Measurements from ENCODE around the gene RNASE11. TPM values are rescaled to one million over a fixed set of nuclear protein-coding genes. Genes with fewer than 3 reads are reported as not detected.
A peak's percentile ranks its signal among the peaks of the same experiment; 100 is the strongest.

RNASE11 gene
- polyA plus RNA-seq, 1 of the 3 experiments (the other 2 are of a cell fraction) = not detected

DNA sequence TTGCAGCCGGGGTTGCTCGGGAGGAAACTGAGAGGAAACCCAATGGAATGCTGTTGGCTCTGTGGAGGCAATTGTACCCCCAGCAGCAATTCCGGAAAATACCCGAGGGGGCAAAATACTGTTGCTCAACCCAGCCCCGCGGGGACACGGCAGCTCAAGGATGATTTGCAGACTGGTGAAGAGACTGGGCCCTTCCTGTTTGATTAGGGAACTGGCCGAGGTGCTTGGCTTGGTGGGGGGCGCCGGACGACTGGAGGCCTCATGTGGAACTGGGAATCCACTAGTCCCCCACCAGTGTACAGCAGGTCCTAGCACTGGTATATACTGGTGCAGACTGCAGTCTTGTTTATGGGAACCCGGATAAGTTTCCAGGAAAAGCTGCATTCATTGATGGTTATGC lies 13.7 kb upstream of the RNASE11 start:
- 29% methylated on average over 10 of the region's 12 CpGs for WGBS (ENCODE audit: low lambda C conversion rate)
- Histone ChIP-seq H3K4me1 (ENCODE audit: control insufficient read depth in 1 of 2, insufficient read depth in 2 of 2, low read depth in 1 of 2, low read length in 1 of 2) (peaks cover 0 to 4% of the 10 kb centered on the region in 2 experiments; a peak in 1 of 4 replicates), H3K4me3 (ENCODE audit: low read depth in 2 of 2, low read length in 1 of 2) (peak overlapping the region in 1 of 2 experiments; percentile 9; a peak in 1 of 4 replicates), H3K27ac (ENCODE audit: low read depth in 2 of 2, low read length in 1 of 2) (no peak overlapping the region), H3K27me3 (ENCODE audit: insufficient read depth) (peaks cover 37% of the 10 kb centered on the region), H3K4me2 (0 out of 2 replicates have a peak overlapping the region, but pooled peaks have one; percentile 33), H3K9me2 (no peaks in the 10 kb centered on the region), H3K9me3 (no peaks in the 10 kb centered on the region), H2AFZ (ENCODE audit: low read depth) (no peak overlapping the region), H3K9ac (no peak overlapping the region), H3F3A (replicated peaks; ENCODE audit: insufficient read depth) (no peaks in the 10 kb centered on the region), H4K20me1 (ENCODE audit: insufficient read depth) (no peaks in the 10 kb centered on the region), H3K36me3 (replicated peaks in 1 of 2; ENCODE audit: control insufficient read depth in 1 of 2, insufficient read depth in 2 of 2, low read length in 1 of 2) (no peaks in the 10 kb centered on the region), H3K79me2 (ENCODE audit: insufficient read depth) (no peaks in the 10 kb centered on the region)
- DNase-seq = no peak
- CTCF ChIA-PET = interaction anchor here (1.0 to 3.2 kb wide), 3 partner anchors 8 to 12 kb away, joined by 3 to 25 read pairs (median 4); no protein-coding TSS in a partner anchor
- TF ChIP-seq, protein P1, sequence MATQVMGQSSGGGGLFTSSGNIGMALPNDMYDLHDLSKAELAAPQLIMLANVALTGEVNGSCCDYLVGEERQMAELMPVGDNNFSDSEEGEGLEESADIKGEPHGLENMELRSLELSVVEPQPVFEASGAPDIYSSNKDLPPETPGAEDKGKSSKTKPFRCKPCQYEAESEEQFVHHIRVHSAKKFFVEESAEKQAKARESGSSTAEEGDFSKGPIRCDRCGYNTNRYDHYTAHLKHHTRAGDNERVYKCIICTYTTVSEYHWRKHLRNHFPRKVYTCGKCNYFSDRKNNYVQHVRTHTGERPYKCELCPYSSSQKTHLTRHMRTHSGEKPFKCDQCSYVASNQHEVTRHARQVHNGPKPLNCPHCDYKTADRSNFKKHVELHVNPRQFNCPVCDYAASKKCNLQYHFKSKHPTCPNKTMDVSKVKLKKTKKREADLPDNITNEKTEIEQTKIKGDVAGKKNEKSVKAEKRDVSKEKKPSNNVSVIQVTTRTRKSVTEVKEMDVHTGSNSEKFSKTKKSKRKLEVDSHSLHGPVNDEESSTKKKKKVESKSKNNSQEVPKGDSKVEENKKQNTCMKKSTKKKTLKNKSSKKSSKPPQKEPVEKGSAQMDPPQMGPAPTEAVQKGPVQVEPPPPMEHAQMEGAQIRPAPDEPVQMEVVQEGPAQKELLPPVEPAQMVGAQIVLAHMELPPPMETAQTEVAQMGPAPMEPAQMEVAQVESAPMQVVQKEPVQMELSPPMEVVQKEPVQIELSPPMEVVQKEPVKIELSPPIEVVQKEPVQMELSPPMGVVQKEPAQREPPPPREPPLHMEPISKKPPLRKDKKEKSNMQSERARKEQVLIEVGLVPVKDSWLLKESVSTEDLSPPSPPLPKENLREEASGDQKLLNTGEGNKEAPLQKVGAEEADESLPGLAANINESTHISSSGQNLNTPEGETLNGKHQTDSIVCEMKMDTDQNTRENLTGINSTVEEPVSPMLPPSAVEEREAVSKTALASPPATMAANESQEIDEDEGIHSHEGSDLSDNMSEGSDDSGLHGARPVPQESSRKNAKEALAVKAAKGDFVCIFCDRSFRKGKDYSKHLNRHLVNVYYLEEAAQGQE (IDR thresholded peaks at IDR 0.05; ENCODE audit: low read depth, low read length) = 0 out of 2 replicates have a peak, but pooled peaks have one; percentile 54
- no peak for TF ChIP-seq NFIC (IDR thresholded peaks at IDR 0.05; ENCODE audit: borderline replicate concordance)
- POLR2A ChIA-PET = no interaction called here

DNA sequence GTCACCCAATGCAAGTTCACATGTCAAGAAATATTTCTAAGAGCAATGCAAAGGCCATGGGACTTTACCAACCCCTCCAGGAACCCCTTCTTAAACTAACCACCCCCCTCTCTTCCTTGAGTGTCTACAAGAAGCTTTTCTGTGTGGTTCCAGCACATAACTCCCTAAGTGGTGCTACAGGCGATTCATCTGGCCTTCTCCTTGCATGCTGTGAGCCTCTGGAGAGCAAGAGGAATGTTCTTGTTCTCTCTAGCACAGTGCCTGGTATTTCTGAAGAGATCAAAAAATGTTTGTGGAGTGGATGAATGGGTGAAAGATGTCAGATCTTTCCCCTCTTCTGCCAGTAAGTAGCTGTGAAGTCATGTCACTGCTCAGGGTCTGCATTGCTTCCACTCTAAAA lies 9.3 kb upstream of the RNASE11 start:
- H3K4me2 ChIP-seq = no peak overlapping the region
- H3K9me2 ChIP-seq = no peaks in the 10 kb centered on the region
- 0% methylated on average over 1 of the region's 1 CpG for WGBS (ENCODE audit: low lambda C conversion rate)
- ChIA-PET POLR2A (no interaction called here), CTCF (interaction anchor here (1.7 kb wide), 2 partner anchors 12 to 16 kb away, joined by 3 to 8 read pairs; no protein-coding TSS in a partner anchor)
- H3K79me2 ChIP-seq (ENCODE audit: insufficient read depth) = no peaks in the 10 kb centered on the region
- no peaks in the 10 kb centered on the region for H3K4me1 ChIP-seq (ENCODE audit: control insufficient read depth in 1 of 2, insufficient read depth in 2 of 2, low read depth in 1 of 2, low read length in 1 of 2)
- no peak for TF ChIP-seq TEAD4 (IDR thresholded peaks at IDR 0.05; ENCODE audit: borderline replicate concordance, insufficient read depth)
- TF ChIP-seq POLR2AphosphoS5 (IDR thresholded peaks at IDR 0.05; ENCODE audit: low read depth, low read length) = no peak
- TF ChIP-seq JUND (IDR thresholded peaks at IDR 0.05) = no peak
- TF ChIP-seq SMC3 (IDR thresholded peaks at IDR 0.05; ENCODE audit: low read depth, low read length) = no peak
- TF ChIP-seq RXRA (IDR thresholded peaks at IDR 0.05; ENCODE audit: borderline replicate concordance, low read depth) = no peak
- no peak for TF ChIP-seq RCOR1 (IDR thresholded peaks at IDR 0.05; ENCODE audit: low read length)
- TF ChIP-seq NFIC (IDR thresholded peaks at IDR 0.05; ENCODE audit: borderline replicate concordance) = no peak
- TF ChIP-seq, protein P1 (IDR thresholded peaks at IDR 0.05; ENCODE audit: low read depth, low read length) = no peak
- TF ChIP-seq, protein P2, sequence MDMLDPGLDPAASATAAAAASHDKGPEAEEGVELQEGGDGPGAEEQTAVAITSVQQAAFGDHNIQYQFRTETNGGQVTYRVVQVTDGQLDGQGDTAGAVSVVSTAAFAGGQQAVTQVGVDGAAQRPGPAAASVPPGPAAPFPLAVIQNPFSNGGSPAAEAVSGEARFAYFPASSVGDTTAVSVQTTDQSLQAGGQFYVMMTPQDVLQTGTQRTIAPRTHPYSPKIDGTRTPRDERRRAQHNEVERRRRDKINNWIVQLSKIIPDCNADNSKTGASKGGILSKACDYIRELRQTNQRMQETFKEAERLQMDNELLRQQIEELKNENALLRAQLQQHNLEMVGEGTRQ (IDR thresholded peaks at IDR 0.05; ENCODE audit: borderline replicate concordance, low read depth, low read length) = no peak
- TF ChIP-seq MEF2A (IDR thresholded peaks at IDR 0.05; ENCODE audit: borderline replicate concordance, low read depth) = no peak
- no peak for TF ChIP-seq TAF1 (IDR thresholded peaks at IDR 0.05; ENCODE audit: borderline replicate concordance, low read depth, low read length)
- no peak for TF ChIP-seq CTCF (IDR thresholded peaks at IDR 0.05)
- TF ChIP-seq, protein P3, sequence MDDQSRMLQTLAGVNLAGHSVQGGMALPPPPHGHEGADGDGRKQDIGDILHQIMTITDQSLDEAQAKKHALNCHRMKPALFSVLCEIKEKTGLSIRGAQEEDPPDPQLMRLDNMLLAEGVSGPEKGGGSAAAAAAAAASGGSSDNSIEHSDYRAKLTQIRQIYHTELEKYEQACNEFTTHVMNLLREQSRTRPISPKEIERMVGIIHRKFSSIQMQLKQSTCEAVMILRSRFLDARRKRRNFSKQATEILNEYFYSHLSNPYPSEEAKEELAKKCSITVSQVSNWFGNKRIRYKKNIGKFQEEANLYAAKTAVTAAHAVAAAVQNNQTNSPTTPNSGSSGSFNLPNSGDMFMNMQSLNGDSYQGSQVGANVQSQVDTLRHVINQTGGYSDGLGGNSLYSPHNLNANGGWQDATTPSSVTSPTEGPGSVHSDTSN (IDR thresholded peaks at IDR 0.05) = no peak
- H3K9me3 ChIP-seq = no peaks in the 10 kb centered on the region
- no peaks in the 10 kb centered on the region for H3K36me3 ChIP-seq (replicated peaks in 1 of 2; ENCODE audit: control insufficient read depth in 1 of 2, insufficient read depth in 2 of 2, low read length in 1 of 2)
- H3F3A ChIP-seq (replicated peaks; ENCODE audit: insufficient read depth) = no peaks in the 10 kb centered on the region
- H3K27ac ChIP-seq (ENCODE audit: low read depth in 2 of 2, low read length in 1 of 2) = no peak overlapping the region
- H2AFZ ChIP-seq (ENCODE audit: low read depth) = no peak overlapping the region
- H3K9ac ChIP-seq = no peak overlapping the region
- H4K20me1 ChIP-seq (ENCODE audit: insufficient read depth) = no peaks in the 10 kb centered on the region
- no peak overlapping the region for H3K4me3 ChIP-seq (ENCODE audit: low read depth in 2 of 2, low read length in 1 of 2)
- no peak for DNase-seq
- H3K27me3 ChIP-seq (ENCODE audit: insufficient read depth) = peaks cover 70% of the 10 kb centered on the region

Data from SK-N-SH (cell line).